Stimulated activated CD4-positive, alpha-beta T cell treated with anti-CD3 and anti-CD28 coated beads, Interleukin-15, amount 100 ng/mL, for 48 hours (primary cell): ENCODE results near the gene SSC5D.
A peak's percentile ranks its signal among the peaks of the same experiment; 100 is the strongest.
"Not testable (repeated sequence)": the region's sequence is repeated elsewhere in the genome, so short reads cannot be mapped to it uniquely, and the experiment has no call there.

ENCODE experiments used
- DNase-seq, 2 donors: peaks; one replicate each; pipeline ENCODE4 v3.0.0-alpha.2; 2020; ENCODE audit warnings: low read depth in 2 of 2

Gene SSC5D

DNA sequence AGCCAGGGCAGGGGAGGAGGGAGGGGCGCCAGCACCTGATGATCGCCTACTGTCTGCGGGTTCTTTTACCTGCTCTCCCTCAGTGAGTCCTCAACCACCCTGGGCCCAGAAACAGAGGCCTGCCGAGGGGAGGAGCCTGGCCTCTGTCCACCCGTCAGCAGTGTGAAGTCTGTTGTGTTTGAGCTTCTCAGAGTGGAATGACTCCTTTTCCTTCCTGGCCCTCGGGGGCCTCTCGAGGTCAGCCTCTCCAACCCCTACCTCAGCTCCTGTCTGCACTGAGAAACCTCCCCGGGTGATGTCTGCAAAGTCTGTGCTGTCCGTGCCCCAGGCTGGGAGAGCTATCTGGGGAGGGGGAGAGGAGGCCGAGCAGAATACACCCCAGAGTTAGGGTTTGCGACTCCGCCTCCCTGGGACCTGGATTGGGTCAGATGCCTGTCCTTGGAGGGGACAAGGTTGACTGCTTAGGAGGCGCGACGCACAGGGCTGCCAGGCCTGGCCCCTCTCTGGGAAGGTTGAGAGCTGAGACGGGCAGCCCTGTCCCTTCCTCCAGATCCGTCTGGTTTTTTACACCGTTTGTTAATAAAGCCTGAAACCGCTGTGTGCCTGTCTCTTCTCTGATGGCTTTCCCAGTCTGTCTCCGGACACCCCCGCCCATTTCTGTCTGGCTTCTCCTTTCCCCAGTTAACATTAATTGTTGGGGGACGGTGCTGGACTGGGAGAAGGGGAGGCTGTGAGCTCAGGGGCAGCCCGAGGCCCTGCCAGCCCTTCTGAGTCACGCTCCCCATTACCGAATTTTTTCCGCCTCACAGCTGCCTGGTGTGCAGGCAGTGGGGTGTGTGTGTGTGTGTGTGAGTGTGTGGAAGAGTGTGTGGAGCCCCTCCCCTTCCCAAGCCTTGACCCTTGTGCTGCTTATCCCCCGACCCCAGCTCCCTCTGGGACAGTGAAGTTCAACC, 989 bp upstream of the SSC5D start:
- peak; percentile 47 to 58 for DNase-seq

DNA sequence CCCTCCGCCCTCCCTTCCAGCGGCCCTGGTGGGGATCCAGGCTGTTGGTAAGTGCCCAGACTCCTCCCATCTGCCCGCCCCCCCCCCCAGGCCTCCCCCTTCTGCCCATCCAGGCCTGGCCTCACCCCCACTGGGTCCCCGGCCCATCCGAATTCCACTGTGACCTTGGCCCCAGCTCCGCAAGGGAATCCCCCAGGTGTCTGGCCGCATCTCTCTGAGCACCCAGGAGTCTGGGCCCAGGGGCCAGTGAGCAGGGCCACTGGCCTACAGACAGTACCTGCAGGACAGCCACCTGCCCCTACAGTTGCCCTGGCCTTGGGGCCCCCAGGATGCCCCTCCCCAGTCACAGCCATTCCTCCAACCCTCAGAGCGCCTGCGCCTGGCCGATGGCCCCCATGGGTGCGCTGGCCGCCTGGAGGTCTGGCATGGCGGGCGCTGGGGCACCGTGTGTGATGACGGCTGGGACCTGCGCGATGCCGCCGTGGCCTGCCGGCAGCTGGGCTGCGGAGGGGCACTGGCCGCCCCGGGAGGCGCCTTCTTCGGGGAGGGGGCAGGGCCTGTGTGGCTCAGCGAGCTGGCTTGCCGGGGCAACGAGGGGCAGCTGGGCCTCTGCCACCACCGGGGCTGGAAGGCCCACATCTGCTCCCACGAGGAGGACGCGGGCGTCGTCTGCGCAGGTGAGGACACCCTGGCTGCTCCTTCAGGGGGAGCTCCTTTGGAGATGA, 912 bp downstream of the SSC5D start:
- DNase-seq: no peak

DNA sequence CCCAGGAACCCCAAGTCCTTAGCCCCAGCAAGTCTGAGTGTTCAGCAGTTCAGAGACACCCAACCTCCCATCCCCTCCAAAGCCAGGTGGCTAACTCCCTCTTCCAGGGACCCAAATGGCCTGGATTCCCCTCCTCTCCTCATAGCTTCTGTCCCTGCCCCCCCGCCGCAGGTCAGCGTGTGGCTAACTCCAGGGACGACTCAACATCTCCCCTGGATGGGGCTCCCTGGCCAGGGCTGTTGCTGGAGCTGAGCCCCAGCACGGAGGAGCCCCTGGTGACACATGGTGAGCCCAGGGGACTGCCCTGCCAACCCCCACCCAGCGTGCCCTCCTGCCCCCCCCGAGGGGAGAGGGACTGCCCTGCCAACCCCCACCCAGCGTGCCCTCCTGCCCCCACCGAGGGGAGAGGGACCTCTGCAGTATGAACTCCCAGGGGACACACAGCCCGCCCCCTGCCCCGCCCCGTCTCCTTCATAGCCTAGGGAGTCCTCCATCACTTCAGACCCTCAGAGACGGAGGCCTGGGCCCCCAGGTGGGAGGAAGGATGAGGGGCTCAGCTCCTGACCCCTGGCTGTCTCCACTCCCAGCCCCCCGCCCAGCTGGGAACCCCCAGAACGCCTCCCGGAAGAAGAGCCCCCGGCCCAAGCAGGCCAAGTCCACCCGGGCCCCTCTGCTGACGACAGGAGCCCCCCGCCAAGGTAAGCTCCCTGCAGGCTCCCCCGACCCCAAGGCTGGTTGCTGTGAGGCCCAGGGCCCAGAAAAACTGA, 1.7 kb downstream of the SSC5D start:
- no peak for DNase-seq

DNA sequence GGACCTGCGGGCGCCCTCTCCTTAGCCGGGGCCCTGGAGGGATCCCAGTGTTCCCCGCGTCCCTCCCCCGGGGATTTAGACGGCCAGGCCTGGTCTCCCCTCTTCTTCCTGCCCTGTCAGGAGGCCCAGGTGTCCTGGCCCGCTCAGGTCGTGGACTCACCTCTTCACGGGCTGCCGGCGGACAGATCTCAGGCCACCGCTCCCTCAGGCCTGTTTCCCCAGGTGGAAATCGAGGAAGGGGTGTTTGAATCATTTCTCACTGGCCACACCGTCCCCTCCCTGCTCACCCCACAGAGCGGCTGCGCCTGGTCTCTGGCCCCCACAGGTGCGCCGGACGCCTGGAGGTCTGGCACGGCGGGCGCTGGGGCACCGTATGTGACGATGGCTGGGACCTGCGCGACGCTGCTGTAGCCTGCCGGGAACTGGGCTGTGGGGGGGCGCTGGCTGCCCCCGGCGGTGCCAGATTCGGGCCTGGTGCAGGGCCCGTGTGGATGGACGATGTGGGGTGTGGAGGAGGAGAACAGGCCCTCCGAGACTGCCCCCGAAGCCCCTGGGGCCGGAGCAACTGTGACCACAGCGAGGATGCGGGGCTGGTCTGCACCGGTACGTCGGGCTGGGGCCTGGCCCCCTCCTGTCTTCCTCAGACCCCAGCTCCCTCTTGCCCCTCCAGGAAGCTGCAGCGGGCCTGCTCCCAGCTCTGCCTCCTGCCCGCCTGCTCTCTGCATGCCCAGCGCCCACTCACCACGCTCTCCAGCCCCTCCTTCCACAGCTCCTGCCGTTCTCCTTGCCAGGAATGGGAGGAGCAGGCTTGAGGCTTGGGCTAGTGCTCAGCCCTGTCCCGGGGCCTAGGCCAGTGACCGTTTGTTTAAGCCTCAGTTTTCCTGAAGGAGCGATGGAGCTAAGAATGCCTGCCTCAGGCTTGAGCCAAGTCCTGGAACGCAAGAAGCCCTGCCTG, 2.5 kb downstream of the SSC5D start:
- no peak for DNase-seq

DNA sequence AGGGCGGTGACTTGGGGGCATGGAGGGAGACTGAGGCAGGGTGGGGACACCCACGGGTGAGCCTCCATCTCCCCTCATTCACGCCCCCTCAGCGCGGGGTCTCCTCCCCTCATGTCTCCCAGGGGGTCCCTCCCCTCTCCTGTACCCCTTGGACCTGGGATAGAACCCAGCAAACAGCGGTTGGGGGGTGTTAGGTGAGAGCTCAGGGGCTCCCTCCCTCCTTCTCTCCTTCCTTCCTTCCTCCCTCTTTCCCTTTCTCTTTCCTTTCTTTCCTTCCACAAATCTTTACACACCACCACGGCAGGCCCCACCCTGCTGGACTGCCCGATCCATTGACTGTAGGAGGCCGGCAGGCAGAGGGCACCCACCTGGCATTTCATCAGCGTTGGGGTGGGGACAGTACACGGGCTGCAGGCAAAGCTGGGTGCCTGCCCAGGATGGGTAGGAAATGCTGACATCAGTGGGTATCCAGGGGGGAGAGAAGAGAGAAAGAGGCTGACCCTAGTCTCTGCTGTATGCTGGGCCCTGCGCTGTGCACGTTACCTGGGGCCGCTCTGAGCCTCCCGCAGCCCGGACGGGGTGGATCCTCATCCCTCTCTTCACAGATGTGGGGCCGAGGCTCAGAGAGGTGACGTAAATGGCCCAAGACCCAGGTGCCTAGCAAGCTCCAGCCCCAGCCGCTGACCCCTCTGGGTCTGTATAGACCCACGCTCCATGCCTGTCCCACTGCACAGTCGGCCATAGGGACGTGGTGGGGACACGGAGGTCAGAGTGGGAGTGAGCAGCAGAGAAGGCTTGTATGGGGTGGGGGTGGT, 3.5 kb downstream of the SSC5D start:
- DNase-seq: no peak

DNA sequence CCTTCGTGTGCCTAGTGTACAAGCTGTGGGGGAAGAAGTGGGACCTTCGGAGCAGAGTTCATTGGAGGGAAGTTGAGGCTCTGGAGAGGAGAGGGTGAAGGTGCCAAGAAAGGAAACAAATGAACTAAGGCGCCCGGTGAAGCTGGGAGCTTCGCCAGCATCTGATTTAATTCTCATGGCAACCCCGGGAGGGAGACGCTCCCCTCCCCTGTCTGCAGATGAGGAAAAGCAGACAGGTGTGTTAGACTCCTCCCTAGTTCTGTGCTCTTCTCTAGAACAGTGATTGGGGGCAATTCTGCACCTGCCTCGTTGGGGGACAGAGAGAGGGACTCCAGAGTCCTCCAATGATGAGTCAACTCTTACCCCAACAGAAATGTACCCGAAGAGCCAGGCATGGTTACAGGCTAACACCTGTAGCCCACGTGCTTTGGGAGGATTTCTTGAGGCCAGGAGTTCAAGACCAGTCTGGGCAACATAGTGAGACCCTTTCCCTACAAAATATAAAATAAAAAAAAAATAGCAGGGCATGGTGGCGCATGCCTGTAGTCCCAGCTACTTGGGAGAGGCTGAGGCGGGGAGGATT, 4.2 kb downstream of the SSC5D start:
- DNase-seq: no peak

DNA sequence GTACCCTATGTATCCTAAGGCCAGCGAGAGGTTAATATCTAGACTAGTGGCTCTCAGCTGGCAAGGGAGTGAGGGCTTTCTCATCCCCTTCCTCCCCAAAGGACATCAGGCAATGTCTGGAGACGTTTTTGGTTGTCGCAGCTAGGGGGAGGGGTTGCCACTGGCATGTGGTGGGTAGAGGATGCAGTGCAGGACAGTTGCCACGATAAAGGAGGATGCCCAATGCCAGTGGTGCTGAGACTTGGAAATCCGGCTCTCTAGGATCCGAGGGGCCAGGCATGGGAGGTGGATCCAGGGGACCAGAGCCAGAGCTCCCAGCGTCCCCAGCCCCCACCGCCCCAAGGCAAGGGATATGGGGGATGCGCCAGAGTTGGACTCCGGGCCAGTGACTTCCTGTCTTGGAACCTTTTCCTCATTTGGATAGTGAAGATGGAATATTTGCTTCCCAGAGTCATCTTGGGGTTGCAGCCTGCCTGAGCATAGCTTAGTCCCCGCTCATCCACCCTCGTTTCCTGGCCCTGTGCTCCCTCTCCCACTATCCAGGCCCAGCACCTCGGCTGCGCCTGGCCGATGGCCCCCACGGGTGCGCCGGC, 4.9 kb downstream of the SSC5D start:
- no peak for DNase-seq

DNA sequence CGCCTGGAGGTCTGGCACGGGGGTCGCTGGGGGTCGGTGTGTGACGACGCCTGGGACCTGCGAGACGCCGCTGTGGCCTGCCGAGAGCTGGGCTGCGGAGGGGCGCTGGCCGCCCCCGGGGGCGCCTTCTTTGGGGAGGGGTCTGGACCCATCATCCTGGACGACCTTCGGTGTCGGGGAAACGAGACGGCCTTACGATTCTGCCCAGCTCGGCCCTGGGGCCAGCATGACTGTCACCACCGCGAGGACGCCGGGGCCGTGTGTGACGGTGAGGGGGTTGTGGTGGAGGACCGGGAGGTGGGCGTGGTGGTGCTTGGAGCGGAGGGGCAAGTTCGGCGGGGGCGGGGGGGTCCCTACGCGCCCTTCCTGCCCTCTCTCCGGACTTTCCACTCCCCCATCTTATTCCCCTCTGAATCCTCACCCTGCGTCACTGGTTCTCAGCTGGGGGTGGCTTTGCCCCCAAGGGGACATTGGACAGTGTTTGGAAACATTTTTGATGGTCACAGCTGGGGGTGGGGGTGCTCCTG, 5.5 kb downstream of the SSC5D start:
- no peak for DNase-seq

DNA sequence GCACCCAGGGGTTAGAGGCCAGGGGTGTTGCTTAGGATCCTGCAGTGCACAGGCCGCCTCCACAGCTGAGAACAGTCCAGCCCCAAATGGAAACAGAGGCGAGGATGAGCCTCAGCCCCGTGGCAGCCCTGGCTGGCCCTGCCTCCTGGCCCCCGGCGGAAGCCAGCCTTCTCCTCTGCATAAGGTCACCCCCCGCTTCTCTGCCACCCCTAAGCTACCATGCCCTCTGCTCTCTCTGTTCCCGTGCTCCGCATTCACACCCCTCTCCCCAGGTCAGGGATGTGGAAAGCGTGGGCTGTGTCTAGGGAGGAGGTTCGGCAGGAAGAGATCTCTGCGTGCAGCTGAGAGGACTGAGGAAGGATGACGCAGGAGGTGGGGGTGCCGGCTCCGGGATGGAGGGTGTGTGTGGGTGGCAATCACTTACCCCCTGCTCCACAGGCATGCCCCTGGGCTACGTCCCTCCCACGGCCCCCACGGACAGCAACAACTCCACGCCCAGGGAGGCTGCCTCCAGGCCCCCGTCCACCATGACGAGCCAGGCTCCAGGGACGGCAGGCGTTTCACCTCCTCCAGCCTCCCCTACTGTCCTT, 6.0 kb downstream of the SSC5D start:
- DNase-seq: no peak

DNA sequence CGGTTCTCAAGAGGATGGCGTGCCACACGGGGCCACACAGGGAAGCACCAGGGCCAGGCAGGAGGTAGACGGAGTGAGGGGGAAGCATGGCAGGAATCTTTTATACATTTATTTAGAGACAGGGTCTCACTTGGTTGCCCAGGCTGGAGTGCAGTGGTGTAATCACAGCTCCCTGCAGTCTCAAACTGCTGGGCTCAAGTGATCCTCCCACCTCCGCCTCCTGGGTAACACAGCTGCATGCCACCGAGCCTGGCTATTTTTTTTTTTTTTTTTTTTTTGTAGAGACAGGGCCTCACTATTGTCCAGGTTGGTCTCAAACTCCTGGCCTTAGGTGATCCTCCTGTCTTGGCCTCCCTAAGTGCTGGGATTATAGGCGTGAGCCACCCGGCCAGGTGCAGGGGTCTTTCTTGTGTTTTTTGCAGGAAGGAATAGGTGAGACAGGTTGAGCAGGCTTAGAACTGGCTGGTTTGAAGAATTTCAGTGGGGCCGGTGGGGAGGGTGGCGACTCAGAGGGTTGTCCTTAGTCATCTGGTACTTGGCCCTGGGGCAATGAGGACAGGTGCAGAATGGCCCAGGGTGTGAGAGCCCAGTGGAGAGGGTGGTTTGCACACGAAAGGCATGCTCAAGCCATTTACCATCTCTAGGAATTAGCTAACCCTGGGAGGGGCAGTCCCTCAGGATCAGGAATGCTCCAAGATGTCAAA, 7.6 kb downstream of the SSC5D start:
- no peak for DNase-seq

DNA sequence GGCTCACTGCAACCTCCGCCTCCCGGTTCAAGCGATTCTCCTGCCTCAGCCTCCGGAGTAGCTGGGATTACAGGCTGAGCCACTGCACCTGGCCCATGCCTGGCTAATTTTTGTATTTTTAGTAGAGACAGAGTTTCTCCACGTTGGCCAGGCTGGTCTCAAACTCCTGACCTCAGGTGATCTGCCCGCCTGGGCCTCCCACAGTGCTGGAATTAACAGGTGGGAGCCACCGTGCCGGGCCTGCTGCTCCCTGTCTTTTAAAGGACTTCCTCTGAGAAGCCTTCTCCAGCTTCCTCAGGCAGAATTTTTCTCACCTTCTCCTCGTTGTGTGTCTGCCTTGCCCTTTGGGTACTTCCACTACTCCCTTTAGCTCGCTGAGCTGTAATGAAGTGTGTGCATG, 8.6 kb downstream of the SSC5D start:
- not testable (repeated sequence) for DNase-seq

DNA sequence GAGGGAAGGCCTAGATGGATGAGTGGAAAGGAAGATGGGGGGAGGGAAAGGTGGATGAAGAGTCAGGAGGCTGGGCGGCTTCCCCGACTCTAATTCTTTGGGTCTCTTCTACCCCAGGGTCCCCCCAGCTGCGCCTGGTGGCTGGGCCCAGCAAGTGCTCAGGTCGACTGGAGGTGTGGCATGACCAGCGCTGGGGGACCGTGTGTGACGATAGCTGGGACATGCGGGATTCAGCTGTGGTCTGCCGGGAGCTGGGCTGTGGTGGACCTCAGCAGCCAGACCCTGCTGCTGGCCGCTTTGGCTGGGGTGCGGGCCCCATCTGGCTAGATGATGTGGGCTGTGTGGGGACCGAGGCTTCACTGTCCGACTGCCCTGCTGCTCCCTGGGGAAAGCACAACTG, 9.5 kb downstream of the SSC5D start:
- DNase-seq: no peak

DNA sequence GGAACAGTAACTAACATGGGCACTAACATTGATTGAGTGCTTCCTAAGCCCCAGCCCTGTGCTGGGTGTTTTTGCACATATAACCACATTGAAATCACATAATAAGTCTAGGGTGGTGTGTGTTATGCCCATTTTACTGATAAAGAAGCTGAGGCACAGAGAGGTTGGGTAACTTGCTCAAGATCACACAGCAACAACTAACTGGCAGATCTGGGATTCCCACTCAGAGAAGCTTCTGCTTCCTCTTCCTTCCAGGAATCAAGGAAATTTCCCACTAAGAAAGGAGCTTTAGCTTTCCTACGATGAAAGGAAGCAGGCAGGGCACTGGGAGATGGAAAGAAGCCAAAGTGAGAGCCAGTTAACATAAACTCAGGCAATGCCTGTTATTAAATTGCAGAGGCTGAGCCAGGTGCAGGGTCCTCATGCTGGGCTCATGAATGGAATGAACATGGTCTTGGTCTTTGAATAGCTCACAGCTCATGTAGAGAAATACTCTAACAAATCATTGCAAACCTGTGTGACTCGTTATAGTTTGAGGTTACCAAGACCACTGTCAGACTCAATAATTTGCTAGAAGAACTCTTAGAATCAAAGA, 10.1 kb downstream of the SSC5D start:
- no peak for DNase-seq

DNA sequence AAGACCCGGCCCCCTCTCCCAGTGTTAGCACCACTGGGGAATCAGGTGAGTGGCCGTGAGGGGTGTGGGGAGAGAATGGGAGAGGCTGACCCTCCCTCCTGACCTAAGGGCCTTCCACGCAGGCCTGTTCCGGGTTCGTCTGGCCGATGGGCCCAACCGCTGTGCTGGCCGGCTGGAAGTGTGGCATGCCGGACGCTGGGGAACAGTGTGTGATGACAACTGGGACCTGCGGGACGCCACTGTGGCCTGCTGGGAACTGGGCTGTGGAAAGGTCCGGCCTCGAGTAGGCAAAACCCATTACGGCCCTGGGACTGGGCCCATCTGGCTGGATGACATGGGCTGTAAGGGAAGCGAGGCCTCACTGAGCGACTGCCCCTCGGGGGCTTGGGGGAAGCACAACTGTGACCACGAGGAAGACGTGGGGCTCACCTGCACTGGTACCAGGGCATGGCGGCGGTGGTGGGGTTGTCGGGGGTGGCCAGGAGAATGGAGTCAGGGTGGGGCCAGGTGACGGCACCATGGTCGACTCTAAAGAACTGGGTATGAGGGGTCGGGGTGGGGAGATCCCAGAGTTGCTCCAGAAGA, 12.2 kb downstream of the SSC5D start:
- no peak for DNase-seq

DNA sequence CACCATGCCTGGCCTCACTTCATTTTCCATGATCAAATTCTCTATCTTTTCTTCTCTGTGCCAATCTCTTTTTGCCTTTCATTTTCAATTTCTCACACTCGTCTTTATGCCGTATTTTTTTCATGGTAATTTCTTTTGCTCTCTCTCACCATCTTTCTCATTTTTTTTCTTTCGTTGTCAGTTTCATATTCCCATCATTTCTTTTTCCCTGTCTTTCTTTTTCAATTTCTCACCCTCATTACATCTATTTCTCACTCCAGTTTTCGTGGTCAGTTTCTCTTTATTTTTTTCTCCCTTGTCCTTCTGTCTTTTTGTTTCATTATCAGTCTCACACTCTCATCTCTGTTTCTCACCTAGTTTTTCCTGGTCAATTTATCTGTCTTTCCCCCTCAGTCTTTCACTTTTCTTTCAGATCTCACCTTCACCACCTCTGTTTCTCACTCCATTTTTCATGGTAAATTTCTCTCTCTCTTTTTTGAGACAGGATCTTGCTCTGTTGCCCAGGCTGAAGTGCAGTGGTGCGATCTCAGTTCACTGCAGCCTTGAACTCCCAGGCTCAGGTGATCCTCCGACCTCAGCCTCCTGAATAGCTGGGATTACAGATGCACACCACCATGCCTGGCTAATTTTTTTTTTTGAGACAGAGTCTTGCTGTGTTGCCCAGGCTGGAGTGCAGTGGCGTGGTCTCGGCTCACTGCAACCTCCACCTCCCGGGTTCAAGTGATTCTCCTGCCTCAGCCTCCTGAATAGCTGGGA, 14.1 kb downstream of the SSC5D start:
- no peak for DNase-seq

DNA sequence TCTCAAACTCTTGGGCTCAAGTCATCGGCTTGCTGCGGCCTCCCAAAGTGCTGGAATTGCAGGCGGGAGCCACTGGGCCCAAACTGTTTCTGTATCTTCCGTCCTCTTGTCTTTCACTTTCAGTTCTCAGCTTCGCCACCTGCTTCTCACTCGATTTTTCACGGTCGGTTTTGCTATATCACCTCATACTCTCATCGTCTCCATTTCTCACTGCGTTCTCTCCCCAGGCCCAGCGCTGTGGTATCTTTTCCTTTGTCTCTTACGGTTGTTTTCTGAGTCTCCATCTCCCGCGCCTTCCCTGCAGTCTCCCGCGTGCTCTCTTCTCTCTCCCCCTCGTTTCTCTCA, 14.9 kb downstream of the SSC5D start:
- no peak for DNase-seq
